Small intestine (tissue), 7 donors: Measurements from ENCODE around the gene LGI2. TPM values are rescaled to one million over a fixed set of nuclear protein-coding genes. Genes with fewer than 3 reads are reported as not detected.

ENCODE experiments used
- DNase-seq, 2 donors: peaks; one replicate each; pipeline versions ENCODE4 v3.0.0 to v3.0.0-alpha.2; 2013
- FAIRE-seq: peaks from 2 replicates; lab custom pipeline; 2012; peaks lifted over from hg19 to GRCh38; lab: Jason Lieb, UNC
- H3K27ac ChIP-seq, 3 donors: one replicate each; pipeline ENCODE4 v1.5.1; 2013; ENCODE audit warnings: low read length in 2 of 3, mild to moderate bottlenecking in 2 of 3, control low read depth in 1 of 3, inconsistent platforms in 1 of 3, low read depth in 1 of 3, moderate library complexity in 1 of 3
- H3K27me3 ChIP-seq, 3 donors: one replicate each; pipeline ENCODE4 v1.6.1; 2013; ENCODE audit warnings: low read length in 3 of 3, inconsistent platforms in 1 of 3; ENCODE audit not compliant: control insufficient read depth in 3 of 3, insufficient read depth in 3 of 3
- H3K36me3 ChIP-seq, 3 donors: one replicate each; pipeline ENCODE4 v1.6.1; 2013; ENCODE audit warnings: low read length in 3 of 3, inconsistent platforms in 1 of 3, low read depth in 1 of 3, mild to moderate bottlenecking in 1 of 3, moderate library complexity in 1 of 3; ENCODE audit not compliant: control insufficient read depth in 3 of 3, insufficient read depth in 2 of 3
- H3K4me1 ChIP-seq, 3 donors: one replicate each; pipeline ENCODE4 v1.6.1; 2013; ENCODE audit warnings: low read length in 2 of 3, inconsistent platforms in 1 of 3, low read depth in 1 of 3, mild to moderate bottlenecking in 1 of 3, moderate library complexity in 1 of 3; ENCODE audit not compliant: control insufficient read depth in 3 of 3, insufficient read depth in 2 of 3
- H3K4me3 ChIP-seq, 3 donors: one replicate each; pipeline ENCODE4 v1.5.1; 2013; ENCODE audit warnings: low read length in 3 of 3, control low read depth in 1 of 3, inconsistent platforms in 1 of 3, low read depth in 1 of 3, mild to moderate bottlenecking in 1 of 3, moderate library complexity in 1 of 3
- H3K9me3 ChIP-seq, 2 donors: one replicate each; pipeline ENCODE4 v1.6.1; 2013; ENCODE audit warnings: low read depth in 1 of 2, low read length in 1 of 2; ENCODE audit not compliant: control insufficient read depth in 2 of 2, insufficient read depth in 1 of 2
- WGBS, 3 donors: extraction: QIAGEN DNeasy Blood & Tissue Kit; methylation state at CpG; one replicate each; pipeline ENCODE4 v1.1.7; 2013; 5-methylcytosine and 5-hydroxymethylcytosine counted together
- polyA plus RNA-seq, 4 donors: library from polyadenylated mRNA; stranded (reverse) in 3 of 4; unstranded in 1 of 4; fragments of 200-250 nt in 3 of 4; fragments of 120-200 nt in 1 of 4; gene quantifications; one replicate each; pipeline versions ENCODE4 v1.2.1 to v1.2.3, GENCODE V29; 2013
- donor health status: healthy with polysubstance abuse.
- donor health status: control.
- donor health status: control.
- donor health status: Bipolar disorder and iron deficiency.
- donor health status: healthy.

Gene LGI2
- polyA plus RNA-seq, 4 donors = 0.42 to 0.65 TPM; not detected in 2

- 64 to 75% (median 73%) methylated on average over 3 of the region's 3 CpGs for WGBS, 3 donors
These were observed 29.2 kb downstream of the LGI2 start for GRCh38 chr4:25001509-25001908.

GRCh38 chr4:25000639-25001038, 30.1 kb downstream of the LGI2 start:
- Histone ChIP-seq H3K36me3 (no peaks in the 10 kb centered on the region), H3K27ac (no peak overlapping the region), H3K27me3 (no peaks in the 10 kb centered on the region), H3K4me1 (no peaks in the 10 kb centered on the region), H3K9me3 (no peaks in the 10 kb centered on the region), H3K4me3 (no peak overlapping the region)
- FAIRE-seq (no peak), DNase-seq (no peak)
- 69 to 81% (median 78%) methylated on average over 5 of the region's 5 CpGs for WGBS, 3 donors

More at GRCh38 chr4:25001509-25001908, 29.2 kb downstream of the LGI2 start:
- no peak overlapping the region for H3K4me3 ChIP-seq
- H3K4me1 ChIP-seq = no peaks in the 10 kb centered on the region
- no peaks in the 10 kb centered on the region for H3K9me3 ChIP-seq
- no peaks in the 10 kb centered on the region for H3K27me3 ChIP-seq
- H3K36me3 ChIP-seq = no peaks in the 10 kb centered on the region
- no peak for DNase-seq
- no peak overlapping the region for H3K27ac ChIP-seq
- no peak for FAIRE-seq

GRCh38 chr4:24999392-25000089, 31.2 kb downstream of the LGI2 start:
- Histone ChIP-seq H3K4me1 (no peaks in the 10 kb centered on the region), H3K9me3 (peaks cover 0 to 3% of the 10 kb centered on the region in 2 donors), H3K36me3 (no peaks in the 10 kb centered on the region), H3K4me3 (no peak overlapping the region), H3K27me3 (no peaks in the 10 kb centered on the region), H3K27ac (no peak overlapping the region)
- FAIRE-seq (no peak), DNase-seq (no peak)
- 31 to 44% (median 41%) methylated on average over 8 of the region's 8 CpGs for WGBS, 3 donors

- Histone ChIP-seq H3K4me3 (no peak overlapping the region), H3K27me3 (no peaks in the 10 kb centered on the region), H3K9me3 (peaks cover 0 to 6% of the 10 kb centered on the region in 2 donors), H3K36me3 (no peaks in the 10 kb centered on the region), H3K4me1 (no peaks in the 10 kb centered on the region), H3K27ac (no peak overlapping the region)
- 46 to 56% (median 53%) methylated on average over 2 of the region's 2 CpGs for WGBS, 3 donors
- FAIRE-seq (no peak), DNase-seq (no peak)
These were observed 35.3 kb downstream of the LGI2 start for GRCh38 chr4:24995346-24995919.

GRCh38 chr4:24993551-24994080, 37.1 kb downstream of the LGI2 start:
- peaks cover 0 to 6% of the 10 kb centered on the region in 2 donors for H3K9me3 ChIP-seq
- FAIRE-seq (no peak), DNase-seq (no peak)
- no peaks in the 10 kb centered on the region for H3K4me1 ChIP-seq
- no peaks in the 10 kb centered on the region for H3K27me3 ChIP-seq
- WGBS, 3 donors = 65 to 78% (median 75%) methylated on average over 5 of the region's 5 CpGs
- H3K4me3 ChIP-seq = no peak overlapping the region
- H3K27ac ChIP-seq = no peak overlapping the region
- no peaks in the 10 kb centered on the region for H3K36me3 ChIP-seq

- Histone ChIP-seq H3K4me3 (no peak overlapping the region), H3K4me1 (no peaks in the 10 kb centered on the region), H3K9me3 (peaks cover 0 to 9% of the 10 kb centered on the region in 2 donors), H3K27me3 (no peaks in the 10 kb centered on the region), H3K27ac (no peak overlapping the region), H3K36me3 (no peaks in the 10 kb centered on the region)
- DNase-seq = no peak
- FAIRE-seq = no peak
- 91 to 100% (median 92%) methylated on average over 1 of the region's 1 CpG for WGBS, 3 donors
These were observed 37.8 kb downstream of the LGI2 start for GRCh38 chr4:24992968-24993367.

- H3K36me3 ChIP-seq = no peaks in the 10 kb centered on the region
- FAIRE-seq (no peak), DNase-seq (no peak)
- H3K9me3 ChIP-seq = peaks cover 0 to 13% of the 10 kb centered on the region in 2 donors
- WGBS, 3 donors = 71 to 81% (median 80%) methylated on average over 3 of the region's 3 CpGs
- H3K4me3 ChIP-seq = no peak overlapping the region
- H3K27ac ChIP-seq = no peak overlapping the region
- no peaks in the 10 kb centered on the region for H3K4me1 ChIP-seq
- H3K27me3 ChIP-seq = no peaks in the 10 kb centered on the region
These were observed 39.7 kb downstream of the LGI2 start for GRCh38 chr4:24991015-24991414.

- Histone ChIP-seq H3K36me3 (no peaks in the 10 kb centered on the region), H3K27me3 (no peaks in the 10 kb centered on the region), H3K27ac (no peak overlapping the region), H3K9me3 (peaks cover 0 to 10% of the 10 kb centered on the region in 2 donors), H3K4me3 (no peak overlapping the region), H3K4me1 (no peaks in the 10 kb centered on the region)
- 43 to 64% (median 58%) methylated on average over 4 of the region's 4 CpGs for WGBS, 3 donors
- DNase-seq (no peak), FAIRE-seq (no peak)
These were observed 41.4 kb downstream of the LGI2 start for GRCh38 chr4:24989327-24989726.
